Measurements from ENCODE around the gene SKIL. TPM values are rescaled to one million over a fixed set of nuclear protein-coding genes. Genes with fewer than 3 reads are reported as not detected.

SKIL gene
- total RNA-seq, 1 experiment from 2014 or later, result 15.1 TPM

DNA sequence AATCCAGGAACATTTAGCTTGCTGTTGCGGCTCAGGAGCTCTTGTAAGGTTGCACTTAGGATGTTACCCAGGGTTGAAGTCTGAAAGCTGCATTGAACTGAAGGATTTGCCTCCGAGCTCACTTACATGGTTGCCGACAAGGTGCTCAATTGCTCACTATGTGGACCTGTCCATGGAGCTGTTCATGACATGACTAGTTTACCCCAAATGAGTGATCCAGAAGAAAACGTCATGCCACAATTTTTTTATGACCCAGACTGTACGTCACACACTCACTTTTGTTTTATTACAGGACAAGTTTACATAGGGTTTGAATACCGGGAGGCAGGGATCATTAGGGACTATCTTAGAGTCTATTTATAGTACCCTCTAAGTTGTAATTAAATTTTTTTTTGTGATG is 40.2 kb downstream of the SKIL start (continued):
- TF ChIP-seq, protein P1, sequence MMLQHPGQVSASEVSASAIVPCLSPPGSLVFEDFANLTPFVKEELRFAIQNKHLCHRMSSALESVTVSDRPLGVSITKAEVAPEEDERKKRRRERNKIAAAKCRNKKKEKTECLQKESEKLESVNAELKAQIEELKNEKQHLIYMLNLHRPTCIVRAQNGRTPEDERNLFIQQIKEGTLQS (IDR thresholded peaks at IDR 0.05), result no peak
- no peak for TF ChIP-seq MAX (IDR thresholded peaks at IDR 0.05)
- TF ChIP-seq POLR2AphosphoS5 (IDR thresholded peaks at IDR 0.05; ENCODE audit: low read depth, low read length), result no peak

- Histone ChIP-seq H3K4me1 (ENCODE audit: control insufficient read depth in 1 of 2, insufficient read depth in 2 of 2, low read length in 2 of 2) (no peaks in the 10 kb centered on the region), H3K9ac (ENCODE audit: low read length) (no peak overlapping the region), H4K20me1 (ENCODE audit: insufficient read depth) (no peaks in the 10 kb centered on the region), H3K4me3 (replicated peaks in 1 of 2; ENCODE audit: low read depth in 1 of 2, low read length in 2 of 2) (no peak overlapping the region), H2AFZ (ENCODE audit: low read depth, low read length, poor library complexity, severe bottlenecking) (no peak overlapping the region), H3K36me3 (ENCODE audit: control insufficient read depth in 1 of 2, insufficient read depth in 2 of 2, low read length in 2 of 2) (no peaks in the 10 kb centered on the region), H3K9me3 (ENCODE audit: control insufficient read depth in 1 of 2, insufficient read depth in 1 of 2, low read depth in 1 of 2, low read length in 2 of 2) (no peaks in the 10 kb centered on the region), H3K27ac (ENCODE audit: low read depth, low read length) (no peak overlapping the region), H3K9me2 (ENCODE audit: insufficient read depth) (no peaks in the 10 kb centered on the region; the same call in 1 of the 2 replicates), H3K27me3 (ENCODE audit: insufficient read depth, low read length) (no peaks in the 10 kb centered on the region), H3K4me2 (ENCODE audit: low read length) (no peak overlapping the region), H3K79me2 (ENCODE audit: insufficient read depth, low read length) (no peaks in the 10 kb centered on the region)
- no peak for ATAC-seq
- POLR2A ChIA-PET, result no interaction called here
- BruUV-seq (replicated peaks), result no TSS peak
- intact Hi-C loops (cut with micrococcal nuclease), result loop anchor here (5.0 kb wide), 1 partner anchor 92 kb away; no protein-coding TSS in a partner anchor
- no peak for DNase-seq (ENCODE audit: low read depth, low spot score)
- CTCF ChIA-PET, result interaction anchor here (0.7 kb wide), 1 partner anchor 315 kb away, joined by 3 read pairs; no protein-coding TSS in a partner anchor
- TF ChIP-seq SP1 (IDR thresholded peaks at IDR 0.05; ENCODE audit: low read depth) (no peak), ZBTB33 (IDR thresholded peaks at IDR 0.05; ENCODE audit: extremely low read depth, insufficient replicate concordance, low read length) (no peak), CBX3 (IDR thresholded peaks at IDR 0.05; ENCODE audit: low read depth) (no peak), FOSL1 (IDR thresholded peaks at IDR 0.05; ENCODE audit: low read depth) (no peak), REST (IDR thresholded peaks at IDR 0.05; ENCODE audit: low read depth) (no peak), ZFX (IDR thresholded peaks at IDR 0.05) (no peak), TCF7L2 (IDR thresholded peaks at IDR 0.05; ENCODE audit: borderline replicate concordance, extremely low read depth, insufficient read depth, insufficient read length) (no peak), CTCF (IDR thresholded peaks at IDR 0.05 in 2 of 3, conservative IDR thresholded peaks at IDR 0.05 in 1 of 3; ENCODE audit: borderline replicate concordance in 1 of 3, insufficient read depth in 1 of 3, low read depth in 2 of 3, low read length in 2 of 3) (no peak), YY1 (IDR thresholded peaks at IDR 0.05; ENCODE audit: extremely low read depth, insufficient replicate concordance, low read depth, low read length) (no peak), SRF (IDR thresholded peaks at IDR 0.05; ENCODE audit: low read depth) (no peak), CEBPB (IDR thresholded peaks at IDR 0.05; ENCODE audit: low read depth) (no peak), ZNF274 (IDR thresholded peaks at IDR 0.05; ENCODE audit: low read depth, low read length) (no peak), POLR2AphosphoS5 (IDR thresholded peaks at IDR 0.05; ENCODE audit: low read depth, low read length) (no peak), POLR2A (IDR thresholded peaks at IDR 0.05; ENCODE audit: borderline replicate concordance, extremely low read depth, insufficient read depth, insufficient read length) (no peak)
- RAD21 ChIA-PET (ENCODE audit: low non-redundant PET in 1 of 2, low total read pairs in 2 of 2, uncharacterized antibody in 2 of 2, unreplicated experiment in 2 of 2), result no interaction called here
Observed at GRCh38 chr3:170405101-170405500, 47.6 kb downstream of the SKIL start.
